Ramos (cell line): ENCODE results near the gene TGOLN2.
"Not testable (repeated sequence)": the region's sequence is repeated elsewhere in the genome, so short reads cannot be mapped to it uniquely, and the experiment has no call there.

Source experiments
- in situ Hi-C: fragments of 300-500 bp; cut with MboI; formaldehyde crosslinking; loops from one replicate; pipeline ENCODE4 v1.14.3; 2022; ENCODE audit warnings: low sequenced_read_pairs; ENCODE audit not compliant: unreplicated experiment

The TGOLN2 gene

GRCh38 chr2:85341269-85342029 lies 13.7 kb upstream of the TGOLN2 start:
- in situ Hi-C loops = no loop called here

GRCh38 chr2:85340034-85340892 lies 12.5 kb upstream of the TGOLN2 start:
- in situ Hi-C loops = no loop called here

GRCh38 chr2:85334928-85335327 lies 7.1 kb upstream of the TGOLN2 start:
- in situ Hi-C loops = no loop called here

GRCh38 chr2:85333877-85334276 lies 6.1 kb upstream of the TGOLN2 start:
- in situ Hi-C loops = not testable (repeated sequence)

- in situ Hi-C loops = no loop called here
Measured at GRCh38 chr2:85330839-85331636, 3.2 kb upstream of the TGOLN2 start.

GRCh38 chr2:85329701-85330100 lies 1.9 kb upstream of the TGOLN2 start:
- in situ Hi-C loops = not testable (repeated sequence)

GRCh38 chr2:85329181-85329651 lies 1.4 kb upstream of the TGOLN2 start:
- in situ Hi-C loops = no loop called here

- in situ Hi-C loops = no loop called here
Measured at GRCh38 chr2:85327160-85327821, 498 bp downstream of the TGOLN2 start.

- in situ Hi-C loops = no loop called here
Measured at GRCh38 chr2:85326406-85327159, 1.2 kb downstream of the TGOLN2 start.

GRCh38 chr2:85325466-85325811 lies 2.4 kb downstream of the TGOLN2 start:
- in situ Hi-C loops = no loop called here

GRCh38 chr2:85324639-85325465 lies 2.9 kb downstream of the TGOLN2 start:
- in situ Hi-C loops = no loop called here

- in situ Hi-C loops = not testable (repeated sequence)
Measured at GRCh38 chr2:85323988-85324367, 3.8 kb downstream of the TGOLN2 start.

GRCh38 chr2:85323351-85323987 lies 4.3 kb downstream of the TGOLN2 start:
- in situ Hi-C loops = no loop called here

- in situ Hi-C loops = no loop called here
Measured at GRCh38 chr2:85319796-85320195, 8.0 kb downstream of the TGOLN2 start.

GRCh38 chr2:85318222-85319074 lies 9.3 kb downstream of the TGOLN2 start:
- in situ Hi-C loops = no loop called here

GRCh38 chr2:85315921-85316320 lies 11.9 kb downstream of the TGOLN2 start:
- in situ Hi-C loops = not testable (repeated sequence)

- in situ Hi-C loops = no loop called here
Measured at GRCh38 chr2:85314884-85315242, 12.9 kb downstream of the TGOLN2 start.
